Mesenteric fat pad (tissue), 1 donor: ENCODE results near the gene CLMN. TPM values are rescaled to one million over a fixed set of nuclear protein-coding genes. Genes with fewer than 3 reads are reported as not detected.

Source experiments
- DNase-seq: peaks from one replicate; pipeline ENCODE4 v3.0.0-alpha.2; 2020; ENCODE audit warnings: low spot score
- total RNA-seq: library from RNA; stranded (reverse); fragmentation: NEBNext Ultra II Directional; extraction: Animal tissue kit (Norgen Biotek cat#: 25700); gene quantifications from one replicate; pipeline ENCODE4 v1.2.1, GENCODE V29; 2021
- donor health status: DM: yes; HTN: yes; CAD: no.

CLMN gene
- total RNA-seq, 1 donor from 2014 or later = 47.4 TPM

- no peak for DNase-seq
Observed at GRCh38 chr14:95264271-95264973, 55.3 kb downstream of the CLMN start.

GRCh38 chr14:95263527-95264231, 56.0 kb downstream of the CLMN start:
- peak; percentile 33 for DNase-seq

- DNase-seq = no peak
Observed at GRCh38 chr14:95262511-95262891, 57.2 kb downstream of the CLMN start.

- DNase-seq = peak; percentile 62
Observed at GRCh38 chr14:95261616-95262510, 57.8 kb downstream of the CLMN start.

GRCh38 chr14:95260537-95261361, 59.0 kb downstream of the CLMN start:
- peak; percentile 55 for DNase-seq

GRCh38 chr14:95258754-95259593, 60.7 kb downstream of the CLMN start:
- peak; percentile 83 for DNase-seq

- DNase-seq = peak; percentile 37
Observed at GRCh38 chr14:95258156-95258555, 61.6 kb downstream of the CLMN start.

- peak; percentile 28 for DNase-seq
Observed at GRCh38 chr14:95257521-95257920, 62.2 kb downstream of the CLMN start.

- DNase-seq = no peak
Observed at GRCh38 chr14:95256776-95257060, 63.0 kb downstream of the CLMN start.

GRCh38 chr14:95256002-95256775, 63.5 kb downstream of the CLMN start:
- DNase-seq = peak; percentile 53

GRCh38 chr14:95255487-95255886, 64.2 kb downstream of the CLMN start:
- DNase-seq = peak; percentile 81

GRCh38 chr14:95255013-95255412, 64.7 kb downstream of the CLMN start:
- peak; percentile 22 for DNase-seq

- peak; percentile 51 for DNase-seq
Observed at GRCh38 chr14:95254288-95254687, 65.4 kb downstream of the CLMN start.

GRCh38 chr14:95253039-95253630, 66.6 kb downstream of the CLMN start:
- peak; percentile 73 for DNase-seq

GRCh38 chr14:95252219-95252618, 67.5 kb downstream of the CLMN start:
- DNase-seq = peak; percentile 49

- peak; percentile 30 for DNase-seq
Observed at GRCh38 chr14:95250936-95251335, 68.8 kb downstream of the CLMN start.

GRCh38 chr14:95250140-95250769, 69.5 kb downstream of the CLMN start:
- DNase-seq = no peak

- peak; percentile 45 for DNase-seq
Observed at GRCh38 chr14:95248432-95248831, 71.3 kb downstream of the CLMN start.
